Midbrain (tissue), 1 donor: Measurements from ENCODE around the gene RPS14.
A peak's percentile ranks its signal among the peaks of the same experiment; 100 is the strongest.

Experiments used
- DNase-seq: peaks from one replicate; lab custom pipeline; 2025; lab: John Stamatoyannopoulos, UW

The RPS14 gene

GRCh38 chr5:150449517-150450339, at the start of gene RPS14:
RPS14 (minus strand) TSS chr5:150449739; CDS start chr5:150447733, 2,006 bp downstream.
- peak; percentile 91 for DNase-seq

- DNase-seq: no peak
These were observed 49.4 kb upstream of the RPS14 start for GRCh38 chr5:150498971-150499370.

GRCh38 chr5:150498501-150498900, 49.0 kb upstream of the RPS14 start:
- DNase-seq: peak; percentile 51

DNA sequence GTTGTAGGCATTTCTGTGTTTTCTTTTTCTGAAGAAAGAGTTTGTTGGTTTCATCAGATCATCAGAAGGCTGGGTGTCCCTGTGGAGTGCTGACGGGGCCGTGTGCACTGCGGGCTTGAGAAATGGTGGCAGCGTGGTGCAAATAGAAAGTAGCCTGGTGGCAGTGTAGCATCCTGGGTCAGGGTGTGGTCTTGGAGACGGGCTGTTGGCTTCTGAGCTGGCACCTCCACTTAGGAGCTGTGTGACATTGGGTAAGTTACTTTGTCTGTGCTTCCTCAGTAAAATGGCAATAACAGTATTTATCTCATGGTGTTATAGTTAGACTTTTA, 48.4 kb upstream of the RPS14 start:
- no peak for DNase-seq

GRCh38 chr5:150497274-150497988, 47.9 kb upstream of the RPS14 start:
- DNase-seq: peak; percentile 46

DNA sequence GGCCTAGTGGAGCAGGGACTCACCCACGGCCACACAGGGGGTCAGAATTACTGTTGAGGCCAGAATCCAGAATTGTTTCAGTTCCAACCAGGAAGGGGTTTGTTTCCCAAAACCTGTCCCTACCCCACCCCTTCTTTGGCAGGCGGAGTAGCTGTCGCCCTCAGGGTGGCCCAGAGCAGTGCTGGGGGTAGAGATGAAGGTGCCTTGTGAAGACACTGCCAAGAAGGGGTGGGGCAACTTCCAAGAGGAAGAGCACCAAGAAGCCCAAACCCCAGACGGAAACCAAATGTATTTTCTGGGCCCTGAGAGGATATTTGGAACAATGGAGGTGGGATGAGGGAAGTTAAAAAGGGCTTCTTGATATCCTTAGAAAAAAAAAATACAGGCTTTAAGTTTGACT, 47.0 kb upstream of the RPS14 start:
- no peak for DNase-seq

GRCh38 chr5:150496098-150496497, 46.6 kb upstream of the RPS14 start:
- DNase-seq: no peak

- DNase-seq: no peak
These were observed 43.1 kb upstream of the RPS14 start for GRCh38 chr5:150492621-150493020.

GRCh38 chr5:150491876-150492275, 42.3 kb upstream of the RPS14 start:
- DNase-seq: no peak

GRCh38 chr5:150490754-150491153, 41.2 kb upstream of the RPS14 start:
- no peak for DNase-seq

- DNase-seq: no peak
These were observed 40.7 kb upstream of the RPS14 start for GRCh38 chr5:150490296-150490669.

- peak; percentile 65 for DNase-seq
These were observed 40.1 kb upstream of the RPS14 start for GRCh38 chr5:150489360-150490295.

DNA sequence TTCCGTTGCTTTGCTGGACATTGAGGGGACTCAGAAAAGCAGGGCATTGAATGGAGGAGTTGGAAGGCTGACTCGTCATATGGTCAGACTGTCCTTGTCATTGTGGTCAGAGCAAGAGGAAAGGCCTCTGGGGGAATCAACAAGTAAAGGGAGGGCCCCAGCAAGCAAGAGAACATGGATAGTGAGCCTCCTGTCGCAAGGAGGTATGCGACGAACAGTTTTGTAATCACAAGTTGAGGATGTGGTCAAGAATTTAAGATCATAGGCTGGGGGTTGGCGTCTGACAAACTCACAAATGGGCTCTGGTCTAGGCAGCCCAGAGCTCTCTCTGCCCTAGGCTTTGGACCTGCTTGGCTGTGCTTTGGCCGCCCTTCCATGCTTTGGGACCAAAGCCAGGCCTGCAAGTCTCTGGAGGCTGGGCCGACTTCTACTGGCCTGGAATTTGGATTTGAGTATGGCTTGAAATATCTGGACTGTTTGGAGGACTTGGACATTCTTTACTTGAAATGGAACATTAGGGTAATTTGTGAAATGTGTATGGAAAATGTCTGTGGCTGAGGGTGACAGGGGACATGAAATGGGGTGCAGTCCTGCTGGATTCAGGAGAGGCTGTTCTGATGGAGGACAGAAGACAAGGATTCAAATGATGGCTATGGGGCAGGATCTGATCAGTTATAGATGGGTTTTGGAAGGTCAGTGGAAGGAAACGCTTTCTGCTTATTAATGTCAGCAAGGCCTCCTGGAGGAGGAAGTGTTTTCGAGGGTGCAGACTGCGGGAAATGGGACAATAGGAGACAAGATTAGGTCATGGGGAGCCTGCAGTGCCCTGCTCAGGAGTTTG, 39.2 kb upstream of the RPS14 start:
- DNase-seq: peak; percentile 61

GRCh38 chr5:150487199-150488061, 37.9 kb upstream of the RPS14 start:
- DNase-seq: peak; percentile 63

GRCh38 chr5:150486402-150487198, 37.1 kb upstream of the RPS14 start:
- DNase-seq: peak; percentile 41

GRCh38 chr5:150485693-150486401, 36.3 kb upstream of the RPS14 start:
- peak; percentile 52 for DNase-seq

DNA sequence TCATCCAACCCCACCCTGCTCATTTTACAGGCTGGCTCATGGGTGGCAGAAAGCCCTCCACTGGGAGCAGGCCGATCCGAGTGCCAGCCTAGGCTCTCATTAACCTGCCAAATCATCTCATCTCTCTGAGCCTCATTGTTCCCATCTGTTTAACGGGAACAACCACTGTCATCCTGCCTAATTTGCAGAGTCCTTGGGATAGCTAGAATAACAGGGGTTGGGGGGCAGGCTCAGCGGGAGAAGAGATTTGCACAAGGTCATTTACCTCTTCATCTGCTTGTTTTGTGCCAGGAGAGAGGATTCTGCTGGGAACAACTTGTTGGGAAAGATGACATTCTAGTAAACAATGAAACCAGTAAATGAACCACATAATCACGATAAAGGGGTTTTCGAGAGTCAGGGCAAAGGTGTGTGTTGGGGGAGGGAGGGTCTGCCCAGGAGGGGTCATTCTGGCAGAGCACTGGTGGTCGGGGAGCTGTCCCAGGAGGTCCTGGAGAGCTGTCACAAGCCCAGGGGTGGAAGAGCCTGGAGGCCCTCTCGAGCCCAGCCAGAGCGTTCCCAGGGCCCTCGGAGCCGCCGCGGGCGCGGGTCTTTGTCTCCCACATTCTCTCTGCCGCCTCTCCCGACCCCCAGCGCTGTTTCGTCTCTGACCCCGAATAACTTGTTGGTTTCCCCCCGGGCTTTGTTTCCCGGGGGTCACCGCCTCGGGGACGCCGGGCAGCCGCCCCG, 35.6 kb upstream of the RPS14 start:
- DNase-seq: no peak

GRCh38 chr5:150481972-150482406, 32.5 kb upstream of the RPS14 start:
- DNase-seq: no peak

DNA sequence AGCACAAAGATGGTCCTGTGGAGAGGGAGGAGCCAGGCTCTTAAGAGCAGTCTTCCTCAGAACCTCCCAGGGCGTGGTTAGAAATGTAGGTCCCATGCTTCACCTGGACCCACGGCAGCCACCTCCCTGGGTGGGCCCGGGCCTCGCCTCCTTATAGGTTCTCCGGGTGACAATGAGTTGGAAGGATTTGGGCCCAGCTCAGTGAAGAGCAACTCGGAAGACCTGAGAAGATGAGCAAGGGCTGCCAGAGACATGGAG, 32.1 kb upstream of the RPS14 start:
- DNase-seq: no peak
